ENCODE measurements around the gene ESF1.
A peak's percentile ranks its signal among the peaks of the same experiment; 100 is the strongest.

ESF1 gene

GRCh38 chr20:13784893-13785715 is at the start of gene ESF1, which contains the start of gene NDUFAF5:
Gene ESF1, minus strand, starts transcription at chr20:13784919. Its CDS starts 1,779 bp downstream, at chr20:13783140.
Gene NDUFAF5, plus strand, starts transcription at chr20:13785028. Its CDS starts 41 bp downstream, at chr20:13785069.
- peak within 1 kb of the TSS; percentile 87 for H3K27ac ChIP-seq
- TF ChIP-seq CTCF (IDR thresholded peaks at IDR 0.05), result no peak
- TF ChIP-seq ZFX (IDR thresholded peaks at IDR 0.05; ENCODE audit: borderline replicate concordance), result no peak

- H3K27ac ChIP-seq, result no peak overlapping the region
- TF ChIP-seq CTCF (IDR thresholded peaks at IDR 0.05) (no peak), ZFX (IDR thresholded peaks at IDR 0.05; ENCODE audit: borderline replicate concordance) (no peak)
Measured at GRCh38 chr20:13831476-13831875, 46.8 kb upstream of the ESF1 start.

- no peak overlapping the region for H3K27ac ChIP-seq
Measured at GRCh38 chr20:13825465-13825864, 40.7 kb upstream of the ESF1 start.

GRCh38 chr20:13824459-13824858 is 39.7 kb upstream of the ESF1 start:
- no peak overlapping the region for H3K27ac ChIP-seq
- TF ChIP-seq CTCF (IDR thresholded peaks at IDR 0.05), result no peak

More at GRCh38 chr20:13825465-13825864, 40.7 kb upstream of the ESF1 start:
- TF ChIP-seq ZFX (IDR thresholded peaks at IDR 0.05; ENCODE audit: borderline replicate concordance) (no peak), CTCF (IDR thresholded peaks at IDR 0.05) (no peak)

- TF ChIP-seq ZFX (IDR thresholded peaks at IDR 0.05; ENCODE audit: borderline replicate concordance), result no peak
- no peak for TF ChIP-seq CTCF (IDR thresholded peaks at IDR 0.05)
Measured at GRCh38 chr20:13822459-13822858, 37.7 kb upstream of the ESF1 start.

GRCh38 chr20:13821876-13822275 is 37.2 kb upstream of the ESF1 start:
- no peak overlapping the region for H3K27ac ChIP-seq
- no peak for TF ChIP-seq CTCF (IDR thresholded peaks at IDR 0.05)
- TF ChIP-seq ZFX (IDR thresholded peaks at IDR 0.05; ENCODE audit: borderline replicate concordance), result no peak

More at GRCh38 chr20:13822459-13822858, 37.7 kb upstream of the ESF1 start:
- no peak overlapping the region for H3K27ac ChIP-seq
